Central memory CD8-positive, alpha-beta T cell (primary cell): ENCODE results near the gene RFX3.

Experiments
- ATAC-seq: fragments of 150-1000 bp; cut with Tn5 transposase; replicated peaks from 2 replicates; pipeline ENCODE4 v1.10.0; 2022; ENCODE audit warnings: mild to moderate bottlenecking, moderate FRiP score, moderate number of reproducible peaks; ENCODE audit not compliant: poor library complexity, severe bottlenecking; ENCODE audit errors: extremely low read depth
- DNase-seq, 2 donors: peaks; one replicate each; pipeline ENCODE4 v3.0.0; 2021; ENCODE audit warnings: low spot score in 2 of 2
- H3K27ac Mint-ChIP-seq: one replicate; pipeline ENCODE4 v1.8.0; 2022; ENCODE audit warnings: low read depth, mild to moderate bottlenecking, moderate library complexity, mixed read lengths
- H3K27me3 Mint-ChIP-seq: one replicate; pipeline ENCODE4 v1.8.0; 2022; ENCODE audit warnings: mixed read lengths
- H3K36me3 Mint-ChIP-seq: one replicate; pipeline ENCODE4 v1.8.0; 2022; ENCODE audit warnings: mild to moderate bottlenecking, moderate library complexity, mixed read lengths; ENCODE audit not compliant: insufficient read depth
- H3K4me1 Mint-ChIP-seq: one replicate; pipeline ENCODE4 v1.8.0; 2022; ENCODE audit warnings: mixed read lengths
- H3K4me3 Mint-ChIP-seq: one replicate; pipeline ENCODE4 v1.8.0; 2022; ENCODE audit warnings: mild to moderate bottlenecking, moderate library complexity, mixed read lengths
- H3K9me3 Mint-ChIP-seq: one replicate; pipeline ENCODE4 v1.8.0; 2022; ENCODE audit warnings: mixed read lengths

RFX3 gene

DNA sequence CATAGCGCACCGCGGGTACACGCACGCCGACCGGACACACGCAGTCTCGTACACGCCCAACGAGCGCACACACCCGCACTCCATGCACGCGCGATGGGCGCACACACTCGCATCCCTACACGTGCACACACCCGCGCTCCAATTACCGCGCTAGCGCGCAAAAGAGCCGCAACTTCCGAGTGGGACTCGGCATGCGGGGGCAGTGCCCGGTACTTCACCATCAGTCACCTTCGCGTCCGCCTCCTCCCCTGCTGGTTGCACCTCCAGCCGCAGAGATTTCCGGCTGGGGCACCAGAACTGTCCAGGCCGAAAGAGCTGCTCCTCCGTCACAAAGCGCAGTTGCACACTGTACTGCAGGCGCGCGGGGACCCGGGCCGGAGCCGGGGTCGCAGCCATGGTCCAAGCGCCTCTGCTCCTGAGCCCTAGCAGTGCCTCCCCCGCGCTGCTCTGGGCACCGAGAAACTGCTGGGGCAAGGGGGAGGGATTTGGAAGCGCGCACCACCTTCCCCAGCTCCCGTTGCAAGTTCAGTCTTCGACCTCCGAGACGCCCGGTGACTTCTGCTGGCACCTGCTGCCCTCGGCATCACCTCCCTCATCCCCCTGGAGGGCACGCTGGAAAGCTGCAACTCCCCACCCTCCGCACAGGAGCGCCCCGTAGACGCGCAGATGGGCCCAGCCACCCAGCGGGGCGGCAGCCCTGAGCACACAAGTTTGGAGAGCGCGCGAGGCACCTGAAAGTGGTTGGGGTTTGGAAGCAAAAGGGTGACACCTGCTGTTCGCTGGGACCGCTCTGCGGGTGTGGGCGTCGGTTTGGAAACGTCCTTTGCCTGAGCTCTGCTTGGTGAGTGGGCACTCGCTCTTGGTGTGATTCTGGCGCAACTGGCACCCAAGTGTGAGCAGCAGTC, 344.5 kb downstream of the RFX3 start:
- DNase-seq (no peak), ATAC-seq (no peak)
- Mint-ChIP-seq H3K27ac (no peak overlapping the region), H3K9me3 (no peaks in the 10 kb centered on the region), H3K36me3 (peaks cover 1% of the 10 kb centered on the region), H3K4me1 (no peaks in the 10 kb centered on the region), H3K27me3 (peaks cover 55% of the 10 kb centered on the region), H3K4me3 (no peak overlapping the region)

DNA sequence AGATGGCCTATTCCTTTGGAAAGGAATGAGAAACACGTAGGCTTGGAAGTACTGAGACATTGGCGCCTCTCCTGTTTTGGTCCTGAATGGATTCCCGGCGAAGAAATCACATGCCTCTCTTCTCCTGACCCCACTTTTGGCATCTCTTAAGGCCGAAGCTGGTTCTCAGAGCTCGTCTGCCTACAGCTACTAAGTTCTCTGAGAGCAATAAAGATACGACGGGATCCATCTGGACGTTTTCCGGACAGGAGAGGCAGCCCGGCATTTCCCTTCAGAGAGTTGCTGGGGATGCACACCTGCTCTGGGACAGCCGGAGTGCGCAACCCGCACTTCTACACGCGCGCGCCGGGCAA, 345.1 kb downstream of the RFX3 start:
- Mint-ChIP-seq H3K27ac (no peak overlapping the region), H3K4me3 (no peak overlapping the region), H3K27me3 (peaks cover 54% of the 10 kb centered on the region), H3K36me3 (peaks cover 1% of the 10 kb centered on the region), H3K4me1 (no peaks in the 10 kb centered on the region), H3K9me3 (no peaks in the 10 kb centered on the region)
- ATAC-seq, result no peak
- DNase-seq, result no peak

DNA sequence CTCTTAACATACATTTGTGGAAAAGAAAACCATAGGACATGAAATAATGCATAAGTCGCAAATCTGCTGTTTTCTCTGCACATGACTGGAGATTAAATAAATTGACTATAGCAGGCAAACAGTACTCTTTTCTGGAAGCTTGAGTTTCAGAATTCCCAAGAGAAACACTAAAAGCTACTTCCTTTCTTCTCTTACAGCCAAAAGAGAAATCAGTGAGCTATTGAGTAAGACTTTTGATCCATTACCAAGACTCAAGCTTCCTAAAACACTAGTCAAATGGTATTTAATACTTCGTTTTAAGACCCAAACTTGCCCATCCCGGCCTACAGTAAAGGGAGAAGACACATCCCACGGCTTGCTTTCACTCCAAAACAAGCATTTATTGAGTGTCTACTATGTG, 346.1 kb downstream of the RFX3 start:
- no peak for DNase-seq
- no peaks in the 10 kb centered on the region for H3K9me3 Mint-ChIP-seq
- H3K27ac Mint-ChIP-seq, result no peak overlapping the region
- ATAC-seq, result no peak
- H3K4me3 Mint-ChIP-seq, result no peak overlapping the region
- peaks cover 50% of the 10 kb centered on the region for H3K27me3 Mint-ChIP-seq
- H3K4me1 Mint-ChIP-seq, result no peaks in the 10 kb centered on the region
- peaks cover 1% of the 10 kb centered on the region for H3K36me3 Mint-ChIP-seq

DNA sequence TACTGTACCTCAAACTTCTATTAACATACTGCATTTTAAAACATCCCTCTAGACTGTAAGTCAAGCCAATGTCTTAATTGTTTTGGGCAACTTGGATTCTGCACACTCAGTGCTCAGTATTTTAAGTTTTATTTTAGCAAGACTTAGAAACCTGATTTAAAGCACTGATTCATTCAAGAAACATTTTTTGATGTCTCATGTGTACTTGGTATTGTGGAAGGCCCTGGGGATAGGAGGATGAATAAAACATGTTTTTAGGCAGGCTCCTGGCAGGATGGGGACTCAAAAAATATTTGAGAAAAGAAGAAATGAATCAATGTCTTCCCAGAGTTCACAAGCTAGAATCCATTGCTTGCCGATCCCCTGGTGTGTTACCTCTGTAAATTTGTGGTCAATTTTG, 347.9 kb downstream of the RFX3 start:
- peaks cover 1% of the 10 kb centered on the region for H3K36me3 Mint-ChIP-seq
- H3K27me3 Mint-ChIP-seq, result peaks cover 42% of the 10 kb centered on the region
- H3K9me3 Mint-ChIP-seq, result no peaks in the 10 kb centered on the region
- H3K4me1 Mint-ChIP-seq, result no peaks in the 10 kb centered on the region
- DNase-seq, result no peak
- no peak overlapping the region for H3K27ac Mint-ChIP-seq
- no peak overlapping the region for H3K4me3 Mint-ChIP-seq
- no peak for ATAC-seq

DNA sequence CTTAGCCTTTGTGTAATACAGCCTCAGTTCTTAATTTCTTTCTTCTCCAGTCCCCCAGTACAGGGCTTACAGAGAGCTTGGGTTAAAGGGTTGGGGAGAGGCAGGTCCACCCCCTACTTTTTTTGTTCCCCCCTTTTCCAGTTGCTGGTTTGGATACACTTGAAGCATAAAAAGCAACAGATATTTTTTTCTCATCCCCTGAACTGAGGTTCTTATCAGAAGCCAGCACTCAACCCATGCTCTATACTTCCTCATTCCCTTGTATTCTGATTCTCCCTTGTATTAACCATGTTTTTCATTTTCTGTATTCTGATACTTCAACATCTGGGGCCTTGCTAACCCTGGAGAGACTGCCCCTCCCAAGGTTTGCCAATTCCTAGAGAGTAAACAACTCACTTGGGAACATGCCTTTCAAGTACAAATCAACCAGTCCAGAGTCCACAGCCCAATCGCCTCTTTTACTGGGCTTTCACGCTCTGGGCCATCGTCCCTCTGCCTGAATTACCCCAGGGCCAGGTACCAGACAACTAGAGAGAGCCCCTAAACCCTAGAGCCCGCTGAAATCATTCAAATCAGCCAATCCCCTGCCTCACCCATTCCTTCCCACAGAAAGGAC, 348.5 kb downstream of the RFX3 start:
- no peaks in the 10 kb centered on the region for H3K9me3 Mint-ChIP-seq
- peaks cover 35% of the 10 kb centered on the region for H3K27me3 Mint-ChIP-seq
- no peak overlapping the region for H3K27ac Mint-ChIP-seq
- peaks cover 1% of the 10 kb centered on the region for H3K36me3 Mint-ChIP-seq
- ATAC-seq, result no peak
- H3K4me1 Mint-ChIP-seq, result no peaks in the 10 kb centered on the region
- no peak overlapping the region for H3K4me3 Mint-ChIP-seq
- no peak for DNase-seq

DNA sequence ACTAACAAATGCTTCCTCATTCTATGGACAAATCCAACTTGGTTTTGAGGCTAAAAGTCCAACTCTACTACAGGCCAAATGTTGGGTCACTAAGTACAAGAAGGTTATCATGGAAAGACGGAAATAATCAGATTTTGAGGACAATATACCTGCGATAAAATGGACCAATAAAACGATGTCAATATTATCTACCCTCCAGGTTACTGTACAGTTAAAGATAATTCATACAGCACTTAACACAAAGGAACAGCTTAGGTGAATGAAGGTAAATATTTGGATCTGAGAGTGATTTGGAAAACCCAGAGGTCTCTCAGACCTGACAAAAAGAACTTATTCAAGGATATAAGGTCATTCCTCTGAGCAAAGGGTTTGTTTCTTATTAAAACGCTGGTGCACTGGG, 352.4 kb downstream of the RFX3 start:
- DNase-seq, result no peak
- no peak overlapping the region for H3K27ac Mint-ChIP-seq
- H3K9me3 Mint-ChIP-seq, result no peaks in the 10 kb centered on the region
- no peaks in the 10 kb centered on the region for H3K4me1 Mint-ChIP-seq
- H3K36me3 Mint-ChIP-seq, result peaks cover 1% of the 10 kb centered on the region
- no peak for ATAC-seq
- peaks cover 50% of the 10 kb centered on the region for H3K27me3 Mint-ChIP-seq
- no peak overlapping the region for H3K4me3 Mint-ChIP-seq

DNA sequence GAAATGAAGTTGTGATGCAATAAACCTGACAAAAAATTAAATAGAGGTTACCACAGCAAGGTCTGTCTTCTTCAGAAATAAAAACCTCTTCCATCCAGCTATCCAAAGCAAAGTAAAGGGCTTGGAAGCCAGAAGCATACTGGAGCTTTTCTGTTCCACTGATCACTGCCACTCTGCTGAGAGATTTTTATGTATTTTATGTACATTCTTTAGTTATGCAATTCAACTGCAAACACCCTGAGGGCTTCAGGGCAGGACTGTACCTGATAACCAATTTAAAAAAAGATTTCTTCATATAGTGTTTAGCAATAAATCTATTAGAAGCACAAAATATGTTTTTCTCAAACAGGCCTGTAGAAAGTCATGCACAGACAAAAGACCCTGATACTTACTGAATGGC, 355.0 kb downstream of the RFX3 start:
- DNase-seq, result no peak

More for the DNA sequence above, 355.0 kb downstream of the RFX3 start:
- Mint-ChIP-seq H3K4me3 (no peak overlapping the region), H3K27me3 (peaks cover 53% of the 10 kb centered on the region), H3K9me3 (no peaks in the 10 kb centered on the region), H3K27ac (no peak overlapping the region), H3K36me3 (no peaks in the 10 kb centered on the region), H3K4me1 (no peaks in the 10 kb centered on the region)
- ATAC-seq, result no peak
